ENCODE data around the gene MKRN2.

The MKRN2 gene

DNA sequence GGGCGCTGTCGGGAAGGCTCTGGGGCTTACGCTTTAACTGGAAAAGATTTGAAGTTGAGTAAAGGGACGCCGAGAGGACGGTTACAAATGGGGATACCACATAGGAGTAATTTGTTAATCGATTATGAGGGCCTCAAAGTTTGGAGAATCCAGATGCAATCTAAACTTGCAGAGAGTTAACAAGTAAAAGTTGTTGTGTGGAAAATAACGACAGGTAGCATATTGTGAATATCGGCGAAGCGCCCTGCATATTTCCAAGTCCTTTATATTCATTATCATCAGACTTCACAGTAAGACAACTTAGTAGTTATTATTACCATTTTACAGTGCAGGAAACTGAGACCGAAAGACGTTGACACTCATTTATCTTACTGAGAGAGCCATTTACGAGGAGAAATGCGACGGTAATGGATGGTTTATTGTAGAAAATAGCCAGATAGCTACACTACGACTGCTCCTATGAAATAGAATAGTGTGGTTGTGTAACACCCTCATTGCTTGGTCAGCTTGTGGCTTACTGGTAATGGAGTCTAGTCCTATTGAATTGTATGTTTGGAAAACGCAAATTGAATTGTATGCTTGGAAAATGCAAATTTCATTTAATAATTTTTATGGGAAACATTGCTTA, 700 bp downstream of the MKRN2 start:
- no peak for DNase-seq

DNA sequence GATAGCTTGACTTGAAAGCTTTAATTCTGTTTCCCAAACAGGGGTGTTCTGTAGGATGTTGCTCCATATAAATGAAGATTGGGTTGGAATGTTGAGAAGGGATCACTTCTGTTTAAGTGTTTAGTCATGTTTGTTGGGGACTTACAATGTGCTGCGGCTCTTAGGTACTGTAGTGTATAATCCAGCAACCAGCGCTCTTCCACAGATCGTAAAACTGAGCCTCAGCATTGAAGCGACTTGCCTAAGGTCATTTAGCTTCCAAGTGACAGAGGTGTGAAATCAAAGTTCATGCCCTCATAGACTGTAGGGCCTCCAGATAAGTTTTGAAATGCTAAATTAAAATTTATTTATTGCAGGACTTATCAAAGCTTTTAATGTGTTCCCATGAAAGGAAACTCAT, 1.8 kb downstream of the MKRN2 start:
- no peak for DNase-seq

DNA sequence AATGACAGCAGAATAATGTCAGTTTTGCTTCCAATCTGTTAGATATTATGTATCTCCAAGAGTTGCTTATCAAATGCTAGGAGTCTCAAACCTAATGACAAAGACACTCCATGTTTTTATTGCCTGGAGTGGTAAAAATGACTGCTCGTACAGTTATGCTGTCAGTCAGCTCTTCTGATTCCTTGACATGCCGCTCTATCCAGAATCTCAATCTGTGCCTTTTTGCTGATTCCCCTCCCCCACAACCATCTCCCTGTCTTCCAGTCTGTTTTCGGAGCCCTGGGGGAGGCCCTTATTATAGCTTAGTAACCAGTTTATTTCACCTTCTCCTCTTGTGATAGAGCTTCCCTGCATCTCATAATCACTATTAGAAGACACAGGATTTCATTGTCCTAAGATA, 2.6 kb downstream of the MKRN2 start:
- no peak for DNase-seq

DNA sequence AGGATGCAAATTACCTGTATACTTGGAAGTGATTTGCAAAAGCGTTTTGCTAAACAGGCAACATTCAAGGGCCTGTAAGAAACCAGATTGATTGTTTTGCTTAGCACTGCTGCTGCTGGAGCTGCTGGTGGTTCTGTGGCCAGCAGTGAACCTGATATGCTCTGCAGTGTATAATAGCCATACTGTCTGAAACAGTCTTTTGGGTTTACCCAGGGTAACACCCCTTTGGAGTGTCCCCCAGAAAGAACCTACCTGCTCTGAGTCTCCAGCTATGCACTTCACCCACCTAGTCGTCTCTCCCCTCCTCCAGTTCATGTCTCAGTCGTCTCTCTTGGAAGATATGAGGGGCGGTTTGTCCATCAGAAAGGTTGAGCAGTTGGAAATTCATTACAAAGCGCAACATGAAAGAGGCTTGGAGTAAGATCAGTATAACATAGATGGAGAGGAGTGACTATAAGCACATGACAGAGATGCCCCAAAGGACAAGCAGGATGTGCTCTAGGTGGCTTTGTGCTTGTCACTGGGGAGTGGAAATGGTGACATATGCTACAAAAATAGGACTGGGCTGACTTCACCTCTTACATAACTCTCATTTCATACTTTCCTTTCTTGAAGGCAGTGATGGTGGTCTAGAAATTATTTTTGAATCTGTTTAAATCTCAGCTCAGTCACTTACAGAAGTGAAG, 3.8 kb downstream of the MKRN2 start:
- no peak for DNase-seq

DNA sequence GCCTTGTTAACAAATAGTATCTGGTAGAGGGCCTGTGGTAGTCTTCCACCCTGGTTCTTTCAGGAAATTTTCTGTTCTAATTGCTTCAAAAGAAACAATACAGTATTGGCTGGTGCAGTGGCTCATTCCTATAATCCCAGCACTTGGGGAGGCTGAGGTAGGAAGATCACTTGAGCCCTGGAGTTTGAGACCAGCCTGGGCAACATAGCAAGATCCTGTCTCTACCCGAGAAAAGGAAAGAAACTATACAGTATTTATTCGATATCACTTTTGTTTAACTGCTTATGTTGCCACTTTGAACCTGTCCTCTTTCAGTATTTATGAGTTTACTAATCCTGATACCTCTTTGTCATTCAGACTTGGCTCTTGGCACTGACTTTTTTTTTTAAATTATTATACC, 4.5 kb downstream of the MKRN2 start:
- no peak for DNase-seq

DNA sequence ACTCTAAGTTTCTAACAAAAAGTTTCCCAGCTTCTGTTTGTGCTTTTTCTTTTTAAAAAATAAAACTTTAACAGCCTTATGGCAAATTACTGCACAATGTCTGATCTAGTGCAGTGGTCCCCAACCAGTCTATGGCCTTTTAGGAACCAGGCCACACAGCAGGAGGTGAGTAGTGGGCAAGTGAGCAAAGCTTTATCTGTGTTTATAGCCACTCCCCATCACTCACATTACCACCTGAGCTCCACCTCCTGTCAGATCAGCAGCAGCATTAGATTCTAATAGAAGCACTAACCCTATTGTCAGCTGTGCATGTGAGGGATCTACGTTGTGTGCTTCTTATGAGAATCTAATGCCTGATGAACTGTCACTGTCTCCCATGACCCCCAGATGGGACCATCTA, 5.6 kb downstream of the MKRN2 start:
- no peak for DNase-seq

DNA sequence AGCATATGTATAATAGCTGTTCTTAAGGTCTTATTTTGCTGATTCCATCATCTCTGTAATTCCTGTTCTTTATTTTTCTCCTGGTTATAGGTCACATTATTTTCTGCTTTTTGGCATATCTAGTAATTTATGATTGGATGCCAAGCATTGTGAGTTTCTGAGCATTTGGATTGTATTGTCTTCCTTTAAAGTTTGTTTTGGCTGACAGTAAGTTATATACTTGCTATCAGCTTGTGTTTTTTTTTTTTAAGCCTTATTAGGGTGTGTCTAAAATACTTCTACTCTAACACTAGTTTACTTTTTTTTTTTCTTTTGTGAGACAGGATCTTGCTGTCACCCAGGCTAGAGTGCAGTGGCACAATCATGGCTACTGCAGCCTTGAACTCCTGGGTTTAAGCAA, 10.1 kb downstream of the MKRN2 start:
- DNase-seq: no peak

DNA sequence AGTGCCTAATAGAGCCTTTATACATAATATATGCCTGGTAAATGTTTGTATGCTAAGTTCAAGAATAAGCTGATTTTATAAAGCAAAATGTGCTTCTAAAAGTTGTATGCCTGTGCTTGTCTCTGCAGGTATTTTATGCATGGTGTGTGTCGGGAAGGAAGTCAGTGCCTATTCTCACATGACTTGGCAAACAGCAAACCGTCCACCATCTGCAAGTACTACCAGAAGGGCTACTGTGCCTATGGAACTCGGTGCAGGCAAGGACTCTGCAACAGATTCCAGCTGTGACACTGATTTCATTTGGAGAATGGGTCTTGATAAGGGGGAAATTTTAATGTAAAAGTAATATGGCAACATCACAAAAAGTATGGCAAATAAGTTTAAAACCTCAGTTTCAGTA, 11.9 kb downstream of the MKRN2 start:
- no peak for DNase-seq

DNA sequence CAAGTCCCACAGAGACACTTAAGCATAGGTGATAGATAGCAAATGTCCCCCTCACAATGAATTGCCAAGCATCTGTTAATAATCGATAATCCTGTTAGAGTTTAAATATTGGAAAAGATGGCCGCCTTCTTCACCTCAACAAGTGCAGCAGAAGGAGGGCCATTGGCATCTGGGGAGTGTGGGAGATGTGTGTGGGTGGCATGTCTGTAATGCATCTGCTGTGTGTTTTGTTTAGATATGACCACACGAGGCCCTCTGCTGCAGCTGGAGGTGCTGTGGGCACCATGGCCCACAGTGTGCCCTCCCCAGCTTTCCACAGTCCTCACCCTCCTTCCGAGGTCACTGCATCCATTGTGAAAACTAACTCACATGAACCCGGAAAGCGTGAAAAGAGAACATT, 12.9 kb downstream of the MKRN2 start:
- DNase-seq: no peak

DNA sequence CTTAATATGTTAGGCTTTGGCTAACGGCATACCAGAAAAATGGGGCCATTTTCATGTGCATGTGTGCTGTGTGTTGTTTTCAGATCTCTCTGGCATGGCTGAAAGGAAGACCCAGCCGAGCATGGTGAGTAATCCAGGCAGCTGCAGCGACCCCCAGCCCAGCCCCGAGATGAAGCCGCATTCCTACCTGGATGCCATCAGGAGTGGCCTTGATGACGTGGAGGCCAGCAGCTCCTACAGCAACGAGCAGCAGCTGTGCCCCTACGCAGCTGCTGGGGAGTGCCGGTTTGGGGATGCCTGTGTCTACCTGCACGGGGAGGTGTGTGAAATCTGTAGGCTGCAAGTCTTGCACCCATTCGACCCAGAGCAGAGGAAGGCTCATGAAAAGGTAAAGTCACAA, 15.1 kb downstream of the MKRN2 start:
- DNase-seq: no peak

DNA sequence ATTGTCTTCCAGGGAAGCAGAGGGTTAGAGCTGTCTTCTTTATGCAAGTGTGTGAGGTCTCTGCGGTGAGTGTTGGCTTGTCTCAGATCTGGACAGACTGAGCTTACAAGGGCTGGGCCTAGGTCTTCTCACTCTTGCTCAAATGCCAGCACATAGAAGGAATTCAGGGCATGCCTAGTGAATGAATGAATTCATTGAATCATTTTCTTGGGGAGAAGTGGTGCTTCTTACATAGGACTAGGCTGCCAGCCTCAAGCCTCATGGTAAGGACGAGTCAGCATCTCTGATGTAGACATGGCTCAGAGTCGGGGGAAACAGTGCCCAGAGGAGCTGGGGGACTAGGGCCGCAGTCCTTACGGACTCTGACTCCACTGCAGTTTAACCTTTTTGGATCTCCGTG, 17.2 kb downstream of the MKRN2 start:
- DNase-seq: no peak

DNA sequence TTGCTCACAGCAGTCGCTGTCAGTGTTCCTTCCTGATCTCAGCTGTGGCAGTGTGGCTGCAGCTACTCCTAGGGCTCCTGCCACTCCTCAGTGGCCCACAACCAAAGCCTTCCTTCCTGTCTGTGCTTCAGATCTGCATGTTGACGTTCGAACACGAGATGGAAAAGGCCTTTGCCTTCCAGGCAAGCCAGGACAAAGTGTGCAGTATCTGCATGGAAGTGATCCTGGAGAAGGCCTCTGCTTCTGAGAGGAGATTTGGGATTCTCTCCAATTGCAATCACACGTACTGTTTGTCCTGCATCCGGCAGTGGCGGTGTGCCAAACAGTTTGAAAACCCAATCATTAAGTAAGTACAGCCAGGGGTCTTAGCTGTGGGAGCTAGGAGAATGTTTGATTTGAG, 17.8 kb downstream of the MKRN2 start:
- DNase-seq: no peak

DNA sequence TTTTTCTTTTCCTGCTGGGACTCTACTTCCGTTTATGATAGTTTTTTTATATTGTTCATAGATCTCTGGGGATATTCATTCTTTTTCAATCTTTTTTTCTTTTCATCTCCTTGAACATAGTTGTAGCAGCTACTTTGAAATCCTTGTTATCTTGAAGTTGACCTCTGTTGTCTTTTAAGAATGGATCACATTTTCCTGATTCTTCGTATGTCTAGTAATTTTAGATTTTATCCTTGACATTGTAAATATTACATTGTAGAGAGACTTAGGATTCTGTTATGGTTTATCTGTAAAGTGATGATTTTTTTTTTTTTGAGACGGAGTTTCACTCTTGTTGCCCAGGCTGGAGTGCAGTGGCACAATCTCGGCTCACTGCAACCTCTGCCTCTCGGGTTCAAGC, 20.5 kb downstream of the MKRN2 start:
- DNase-seq: no peak

DNA sequence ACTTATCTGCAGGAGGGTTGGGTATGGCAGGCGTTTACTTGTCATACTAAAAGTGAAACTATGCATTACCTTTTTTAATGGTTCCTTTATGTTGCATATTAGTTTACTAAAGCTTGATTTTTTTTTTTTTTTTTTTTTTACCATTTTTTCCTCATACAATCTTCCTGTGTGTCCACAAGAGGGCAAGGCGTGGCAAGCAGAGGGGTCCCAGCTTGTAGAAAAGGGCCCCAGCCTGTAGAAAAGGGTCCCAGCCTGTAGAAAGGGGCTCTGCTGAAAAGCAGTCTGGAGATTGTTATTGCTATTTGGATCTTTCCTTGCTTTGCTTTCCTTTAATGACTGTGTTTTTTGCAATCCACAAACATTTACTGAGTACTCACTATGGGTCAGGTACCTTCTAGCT, 21.9 kb downstream of the MKRN2 start:
- DNase-seq: no peak

DNA sequence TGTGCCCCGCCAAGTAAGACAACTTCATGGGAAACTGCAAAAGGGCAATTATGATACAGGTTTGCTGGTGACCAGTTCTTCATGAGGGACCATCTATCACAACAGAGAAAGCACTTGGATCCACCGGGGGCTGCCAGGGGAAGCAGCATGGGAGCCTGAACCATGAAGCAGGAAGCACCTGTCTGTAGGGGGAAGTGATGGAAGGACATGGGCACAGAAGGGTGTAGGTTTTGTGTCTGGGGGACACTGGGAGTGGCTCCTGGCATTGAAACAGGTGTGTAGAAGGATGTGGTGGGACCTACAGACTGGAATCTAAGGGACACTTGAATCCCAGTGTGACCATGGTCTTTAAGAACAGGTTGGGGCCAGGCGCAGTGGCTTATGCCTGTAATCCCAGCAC, 22.6 kb downstream of the MKRN2 start:
- no peak for DNase-seq

DNA sequence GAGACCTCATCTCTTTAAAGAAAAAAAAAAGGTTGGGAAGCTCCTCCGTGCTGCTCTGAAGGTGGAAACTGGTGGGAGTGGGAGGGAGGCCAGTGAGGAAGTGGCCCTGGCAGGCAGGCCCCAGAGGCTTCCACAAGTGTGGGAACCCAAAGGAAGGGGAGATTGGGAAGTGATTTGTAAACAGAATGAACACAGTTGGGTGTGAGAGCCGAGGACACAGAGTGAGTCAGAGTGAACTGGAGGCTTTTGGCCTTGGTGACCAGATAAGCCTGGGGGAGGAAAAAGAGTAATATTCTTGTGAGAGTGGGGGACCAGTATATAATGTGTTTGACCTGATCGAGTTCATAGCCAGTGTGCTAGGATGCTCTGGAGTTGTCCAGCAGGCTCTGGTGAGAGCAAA, 23.0 kb downstream of the MKRN2 start:
- no peak for DNase-seq

DNA sequence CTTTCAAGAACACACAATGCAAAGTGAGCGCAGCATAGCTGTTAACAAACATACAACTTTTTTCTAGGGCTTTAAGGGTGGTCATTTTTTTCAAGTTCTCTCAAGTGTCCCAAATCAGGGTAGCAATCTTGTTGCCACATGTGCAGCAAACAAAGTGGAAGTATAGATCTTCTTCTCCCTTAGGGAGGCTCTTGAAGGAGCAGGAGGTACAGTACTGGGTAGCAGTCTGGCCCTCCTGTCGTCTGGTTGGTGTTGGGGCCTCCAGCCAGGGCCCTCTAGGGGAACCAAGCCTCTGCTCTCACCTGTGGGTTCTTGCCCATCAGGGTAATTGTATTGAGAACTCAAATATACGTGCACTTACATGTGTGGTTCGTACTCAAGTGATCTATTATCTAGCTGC, 25.8 kb downstream of the MKRN2 start:
- DNase-seq: no peak

DNA sequence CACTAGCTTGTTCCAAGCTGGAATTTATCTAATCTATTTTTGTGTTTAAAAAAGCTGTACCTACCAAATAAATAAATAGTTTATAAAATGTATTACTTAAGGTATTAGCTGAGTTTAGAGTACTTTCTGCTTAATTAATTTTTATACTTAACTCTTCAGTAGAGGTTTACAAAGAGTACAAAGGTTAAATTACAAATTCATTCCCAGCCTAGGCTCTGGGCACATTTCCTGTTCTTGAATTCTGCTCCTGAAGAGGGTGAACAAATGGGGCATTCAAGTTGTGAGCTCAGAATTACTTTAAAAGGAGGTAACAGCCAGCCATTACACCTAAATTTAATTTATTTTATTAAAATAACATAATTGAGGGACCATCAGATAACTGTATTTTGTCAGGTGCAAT, 26.4 kb downstream of the MKRN2 start:
- DNase-seq: no peak

DNA sequence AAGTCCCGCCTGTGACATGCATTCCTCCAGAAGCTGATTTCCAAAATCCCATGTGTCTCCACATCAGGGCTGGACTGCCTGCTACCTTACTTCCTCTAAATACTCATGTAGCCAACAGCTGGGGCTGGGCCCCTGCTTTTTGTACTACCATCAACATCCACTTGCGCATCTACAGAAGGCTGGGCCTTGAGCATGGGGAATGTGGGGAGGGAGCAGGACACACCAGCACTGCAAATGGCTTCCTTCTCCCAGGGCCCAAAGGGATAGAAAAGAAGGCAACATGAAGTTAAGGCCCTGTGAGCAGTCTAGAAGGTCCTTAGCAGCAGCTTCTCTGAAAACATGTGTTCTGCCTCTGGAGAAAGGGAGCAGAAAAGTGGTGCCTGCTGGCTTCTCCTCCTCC, 27.2 kb downstream of the MKRN2 start:
- DNase-seq: no peak

DNA sequence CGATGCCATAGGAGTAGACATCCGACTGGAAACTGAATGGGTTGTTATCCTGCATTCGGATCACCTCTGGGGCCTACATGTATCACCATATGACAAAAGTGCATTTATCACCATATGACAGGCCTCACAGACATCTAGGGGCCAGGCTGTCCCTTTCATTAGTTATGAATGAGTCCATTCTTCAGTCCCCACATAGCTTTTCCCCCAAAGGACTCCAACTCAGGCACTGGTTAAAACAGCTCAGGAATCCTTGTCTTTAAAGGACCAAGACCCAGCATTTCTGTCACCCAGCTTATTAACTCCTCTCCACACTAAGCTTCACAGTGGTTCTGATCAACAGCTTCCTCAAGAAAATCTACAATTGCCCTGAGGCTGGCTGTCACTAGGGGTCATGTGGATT, 28.3 kb downstream of the MKRN2 start:
- DNase-seq: no peak

DNA sequence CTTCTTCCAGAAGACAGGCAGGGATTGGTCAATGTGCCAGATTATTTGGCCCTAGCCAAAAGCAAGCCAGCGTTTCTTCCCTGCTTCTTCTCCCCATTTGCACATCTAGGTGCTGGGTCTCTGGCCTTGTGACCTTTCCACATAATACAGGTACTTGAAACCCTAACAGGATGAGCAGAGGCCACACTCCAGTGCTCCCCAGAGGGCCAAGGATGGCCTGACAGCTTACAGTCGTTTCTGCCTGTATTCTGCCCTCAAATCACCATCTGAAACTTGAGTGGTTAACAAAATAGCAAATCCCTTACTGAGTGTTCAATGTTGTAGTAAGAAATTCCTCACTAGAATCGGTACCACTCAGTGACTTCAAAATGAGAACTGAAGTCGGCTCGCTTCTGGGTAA, 29.1 kb downstream of the MKRN2 start:
- no peak for DNase-seq

DNA sequence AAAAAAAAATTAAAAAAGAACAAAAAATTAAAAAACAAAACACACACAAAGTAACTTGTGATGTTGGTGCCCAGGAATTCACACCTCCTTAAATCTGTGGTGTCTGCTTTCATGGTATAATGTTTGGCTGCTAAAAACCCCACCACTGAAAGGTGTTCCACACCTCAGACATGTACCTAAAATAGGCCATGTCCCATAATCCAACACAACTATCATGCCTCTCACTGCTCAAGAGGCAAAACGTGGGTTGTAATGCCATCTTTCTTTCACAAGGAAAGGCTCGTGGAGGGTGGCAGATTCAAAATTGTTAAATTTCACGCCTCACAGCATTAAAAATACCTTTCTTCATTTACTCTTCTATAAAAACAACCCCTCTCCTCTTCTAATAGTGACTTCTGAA, 29.5 kb downstream of the MKRN2 start:
- no peak for DNase-seq

DNA sequence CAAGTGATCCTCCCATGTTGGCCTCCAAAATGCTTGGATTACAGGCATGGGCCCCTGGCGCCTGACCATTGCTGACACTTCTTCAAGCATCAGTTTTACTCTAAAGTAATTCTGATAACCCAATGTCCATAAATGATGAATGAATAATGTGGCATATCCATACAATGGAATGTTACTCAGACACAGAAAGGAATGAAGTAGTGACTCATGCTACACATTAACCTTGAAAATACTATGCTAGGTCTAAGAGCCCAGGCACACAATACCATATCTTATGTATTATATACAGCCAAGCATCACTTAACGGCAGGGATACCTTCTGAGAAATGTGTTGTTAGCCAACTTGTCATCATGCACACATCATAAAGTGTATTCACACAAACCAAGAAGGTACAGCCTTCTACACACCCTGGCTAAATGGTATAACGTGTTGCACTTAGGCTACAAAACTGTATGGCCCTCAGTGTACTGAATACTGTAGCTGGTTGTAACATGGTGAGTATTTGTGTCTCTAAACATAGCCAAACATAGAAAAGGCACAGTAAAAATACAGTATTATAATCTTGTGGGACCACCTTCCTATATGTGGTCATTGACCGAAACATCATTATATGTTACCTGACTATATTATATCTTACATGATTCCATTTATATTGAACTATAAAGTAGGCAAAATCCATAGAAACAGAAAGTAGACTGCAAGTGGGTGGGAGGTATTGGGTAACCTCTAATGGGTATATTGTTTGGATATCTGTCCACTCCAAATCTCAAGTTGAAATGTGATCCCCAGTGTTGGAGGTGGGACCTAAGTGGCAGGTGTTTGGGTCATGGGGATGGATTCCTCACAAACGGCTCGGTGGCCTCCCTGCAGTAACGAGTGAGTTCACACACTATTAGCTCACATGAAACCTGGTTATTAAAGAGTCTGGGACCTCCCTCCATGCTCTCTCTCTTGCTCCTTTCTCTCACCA, 31.4 kb downstream of the MKRN2 start:
- DNase-seq: no peak

DNA sequence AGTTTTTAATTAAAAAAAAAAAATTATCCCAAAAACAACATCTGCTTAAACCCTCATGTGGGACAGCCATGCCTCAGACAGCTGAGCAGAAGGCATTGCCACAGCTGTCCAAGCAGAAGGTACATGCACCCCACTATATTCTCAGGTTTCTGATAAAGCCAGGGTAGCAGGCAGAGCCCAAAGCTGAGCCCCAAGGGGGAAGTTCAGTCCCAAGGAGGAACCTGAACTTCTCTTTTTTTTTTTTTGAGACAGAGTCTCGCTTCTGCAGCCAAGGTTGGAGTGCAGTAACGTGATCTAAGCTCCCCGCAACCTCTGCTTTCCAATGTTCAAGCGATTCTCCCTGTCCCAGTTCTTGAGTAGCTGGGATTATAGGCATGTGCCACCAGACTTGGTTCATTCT, 33.2 kb downstream of the MKRN2 start:
- no peak for DNase-seq
